22Rv1 (cell line): ENCODE measurements around the gene MKLN1.

ENCODE experiments used
- CTCF ChIP-seq: fragments of 450-650 bp; IDR thresholded peaks from 2 replicates; pipeline ENCODE4 v1.5.1; 2017; ENCODE audit warnings: mild to moderate bottlenecking
- ZFX ChIP-seq: fragments of 450-650 bp; IDR thresholded peaks from 2 replicates; pipeline ENCODE4 v1.6.1; 2017; ENCODE audit warnings: antibody characterized with exemption, borderline replicate concordance

GRCh38 chr7:131506597-131506996, 178.9 kb downstream of the MKLN1 start:
- TF ChIP-seq CTCF (no peak), ZFX (no peak)
